HEK293T (cell line): ENCODE data around the gene NAV2.

ENCODE experiments used
- CTCF ChIA-PET: fragments of 350-600 bp; formaldehyde crosslinking; extraction: SDS; loops from one replicate; lab custom pipeline; 2021; ENCODE audit warnings: antibody characterized with exemption, inconsistent platforms; lab: Yijun Ruan, JAX
- POLR2A ChIA-PET: fragments of 350-600 bp; formaldehyde crosslinking; extraction: SDS; loops from one replicate; lab custom pipeline; 2020; ENCODE audit warnings: antibody characterized with exemption, inconsistent platforms; lab: Yijun Ruan, JAX
- DNase-seq: peaks from one replicate; pipeline ENCODE4 v3.0.0; 2012; ENCODE audit warnings: mixed read lengths; ENCODE audit errors: extremely low spot score
- ARNT ChIP-seq: fragments of 450-650 bp; IDR thresholded peaks from 2 replicates; pipeline ENCODE4 v1.6.1; 2017; ENCODE audit warnings: mild to moderate bottlenecking
- BHLHE40 ChIP-seq: fragments of 450-650 bp; IDR thresholded peaks from 2 replicates; pipeline ENCODE4 v1.6.1; 2016; ENCODE audit warnings: mild to moderate bottlenecking, moderate library complexity, borderline replicate concordance
- CTBP1 ChIP-seq: fragments of 450-650 bp; IDR thresholded peaks from 2 replicates; pipeline ENCODE4 v1.6.1; 2016; ENCODE audit warnings: borderline replicate concordance
- ELF4 ChIP-seq: fragments of 450-650 bp; IDR thresholded peaks from 2 replicates; pipeline ENCODE4 v1.6.1; 2017; ENCODE audit warnings: antibody characterized with exemption
- FOXA1 ChIP-seq: fragments of 450-650 bp; IDR thresholded peaks from 2 replicates; pipeline ENCODE4 v1.6.1; 2016; ENCODE audit warnings: mild to moderate bottlenecking
- FOXK2 ChIP-seq: fragments of 450-650 bp; IDR thresholded peaks from 2 replicates; pipeline ENCODE4 v1.6.1; 2016; ENCODE audit warnings: mild to moderate bottlenecking
- FOXM1 ChIP-seq: fragments of 450-650 bp; IDR thresholded peaks from 2 replicates; pipeline ENCODE4 v1.6.1; 2017; ENCODE audit warnings: mild to moderate bottlenecking, borderline replicate concordance
- HDGF ChIP-seq: fragments of 450-650 bp; IDR thresholded peaks from 2 replicates; pipeline ENCODE4 v1.6.1; 2017; ENCODE audit warnings: antibody characterized with exemption, borderline replicate concordance
- L3MBTL2 ChIP-seq: fragments of 450-650 bp; conservative IDR thresholded peaks from 2 replicates; pipeline ENCODE4 v1.6.1; 2016; ENCODE audit warnings: mild to moderate bottlenecking
- LEF1 ChIP-seq: fragments of 450-650 bp; IDR thresholded peaks from 2 replicates; pipeline ENCODE4 v1.6.1; 2017; ENCODE audit warnings: mild to moderate bottlenecking, borderline replicate concordance
- NFRKB ChIP-seq: fragments of 450-650 bp; IDR thresholded peaks from 2 replicates; pipeline ENCODE4 v1.6.1; 2016; ENCODE audit warnings: mild to moderate bottlenecking, moderate library complexity
- PKNOX1 ChIP-seq: fragments of 450-650 bp; IDR thresholded peaks from 2 replicates; pipeline ENCODE4 v1.6.1; 2016
- SP1 ChIP-seq: fragments of 450-650 bp; IDR thresholded peaks from 2 replicates; pipeline ENCODE4 v1.6.1; 2017
- SUZ12 ChIP-seq: fragments of 450-650 bp; IDR thresholded peaks from 2 replicates; pipeline ENCODE4 v1.6.1; 2016; ENCODE audit warnings: mild to moderate bottlenecking
- TARDBP ChIP-seq: fragments of 450-650 bp; IDR thresholded peaks from 2 replicates; pipeline ENCODE4 v1.6.1; 2016
- ZNF384 ChIP-seq: fragments of 450-650 bp; IDR thresholded peaks from 2 replicates; pipeline ENCODE4 v1.6.1; 2016

Gene NAV2

DNA sequence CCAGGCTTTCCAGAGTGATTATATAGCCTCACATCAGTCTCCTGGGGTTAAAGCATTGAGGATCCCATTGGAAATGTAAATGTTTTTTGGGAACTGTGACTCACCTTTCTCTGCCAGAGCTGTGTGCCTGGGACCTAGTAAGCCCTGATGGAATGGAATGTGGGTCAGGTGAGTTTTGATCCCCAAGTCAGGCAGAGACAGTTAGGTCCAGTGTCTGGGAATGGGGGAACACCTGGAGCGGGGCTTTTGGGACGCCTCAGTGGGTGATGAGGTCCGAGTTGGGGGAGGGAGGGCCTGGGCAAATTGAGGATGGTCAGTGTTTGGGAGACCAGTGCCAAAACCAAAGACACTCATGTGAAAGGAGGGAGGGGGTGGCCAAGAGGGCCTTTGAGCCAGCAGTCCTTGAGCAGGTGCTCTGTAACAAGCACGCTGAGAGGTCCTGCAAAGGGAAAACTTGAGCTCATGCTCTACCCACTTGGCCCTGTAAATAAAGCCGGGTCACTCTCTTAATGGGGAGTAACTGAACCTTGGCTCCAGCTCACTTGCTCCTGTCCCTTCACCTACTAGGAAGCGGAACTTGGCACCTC is 104.7 kb downstream of the NAV2 start:
- POLR2A ChIA-PET, result no interaction called here
- no peak for DNase-seq
- CTCF ChIA-PET, result no interaction called here
- TF ChIP-seq NFRKB (no peak), FOXM1 (no peak), SUZ12 (no peak), FOXK2 (no peak), BHLHE40 (no peak), ARNT (no peak), SP1 (no peak), FOXA1 (no peak), LEF1 (no peak), ZNF384 (no peak)

- TF ChIP-seq LEF1 (no peak), HDGF (no peak), SP1 (no peak), FOXK2 (no peak), FOXM1 (no peak), BHLHE40 (no peak), ARNT (no peak), SUZ12 (no peak), L3MBTL2 (no peak), PKNOX1 (no peak), NFRKB (no peak), ZNF384 (no peak), ELF4 (no peak), FOXA1 (no peak), CTBP1 (no peak), TARDBP (no peak)
- no peak for DNase-seq
- CTCF ChIA-PET, result interaction anchor here (0.7 kb wide), 1 partner anchor 8 kb away, joined by 6 read pairs; no protein-coding TSS in a partner anchor
- POLR2A ChIA-PET, result no interaction called here
Measured at GRCh38 chr11:19817870-19818269, 105.2 kb downstream of the NAV2 start.

GRCh38 chr11:19818619-19819018 is 106.0 kb downstream of the NAV2 start:
- no peak for TF ChIP-seq FOXK2
- TF ChIP-seq ELF4, result no peak
- TF ChIP-seq HDGF, result no peak
- TF ChIP-seq SP1, result no peak
- POLR2A ChIA-PET, result no interaction called here

DNA sequence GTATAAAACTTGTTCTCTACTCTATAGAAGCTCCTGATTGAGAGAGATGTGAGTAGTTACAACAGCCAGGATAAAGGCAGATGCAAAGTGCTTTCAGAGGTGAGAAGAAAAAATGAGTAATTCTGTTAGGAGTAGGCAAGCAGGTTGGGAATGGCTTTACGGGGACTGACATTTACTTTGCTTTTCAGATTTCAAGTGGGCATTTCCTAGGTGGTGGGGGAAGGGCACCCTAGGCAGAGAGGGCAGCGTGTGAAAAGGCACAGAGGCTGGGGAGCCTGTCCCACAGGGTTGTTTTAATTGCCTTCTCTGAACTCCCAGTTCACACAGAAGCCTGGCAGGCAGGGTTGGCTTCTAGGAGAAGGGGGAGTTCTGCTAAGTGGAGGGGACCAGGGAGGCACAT is 106.5 kb downstream of the NAV2 start:
- CTCF ChIA-PET, result no interaction called here
- POLR2A ChIA-PET, result no interaction called here
- no peak for DNase-seq
- no peak for TF ChIP-seq LEF1
- TF ChIP-seq TARDBP, result no peak
- no peak for TF ChIP-seq ELF4
- TF ChIP-seq PKNOX1, result no peak
- no peak for TF ChIP-seq SP1
- TF ChIP-seq CTBP1, result no peak
- TF ChIP-seq FOXM1, result no peak
- TF ChIP-seq SUZ12, result no peak
- no peak for TF ChIP-seq FOXK2
- TF ChIP-seq L3MBTL2, result no peak
- TF ChIP-seq BHLHE40, result no peak
- no peak for TF ChIP-seq ZNF384

More at GRCh38 chr11:19818619-19819018, 106.0 kb downstream of the NAV2 start:
- CTCF ChIA-PET, result interaction anchor here (0.7 kb wide), 1 partner anchor 8 kb away, joined by 6 read pairs; no protein-coding TSS in a partner anchor
- DNase-seq, result no peak

- ChIA-PET POLR2A (no interaction called here), CTCF (no interaction called here)
- DNase-seq, result no peak
- TF ChIP-seq ELF4, result no peak
Measured at GRCh38 chr11:19820100-19820499, 107.5 kb downstream of the NAV2 start.

GRCh38 chr11:19821412-19821875 is 108.8 kb downstream of the NAV2 start:
- ChIA-PET CTCF (no interaction called here), POLR2A (no interaction called here)
- TF ChIP-seq ARNT (no peak), FOXA1 (no peak), HDGF (no peak), BHLHE40 (no peak), PKNOX1 (no peak), FOXK2 (no peak)
- no peak for DNase-seq

DNA sequence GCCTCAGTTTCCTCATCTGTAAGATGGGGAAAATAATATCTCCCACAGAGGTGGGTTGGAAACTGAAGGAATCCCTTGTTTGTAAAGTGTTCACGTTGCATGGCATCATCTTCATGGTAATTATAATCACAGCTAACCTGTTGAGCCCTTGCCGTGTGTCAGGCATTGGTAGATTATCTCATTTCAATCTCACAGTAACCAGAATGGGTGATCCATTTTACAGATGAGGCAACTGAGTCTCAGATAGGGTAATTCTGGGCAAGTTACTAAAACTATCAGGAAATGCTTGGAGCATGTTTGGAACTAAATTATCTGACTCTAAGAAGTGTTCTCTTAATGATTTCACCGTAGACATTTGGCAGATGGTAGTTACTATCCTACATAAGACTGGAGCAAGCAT is 109.4 kb downstream of the NAV2 start:
- ChIA-PET POLR2A (no interaction called here), CTCF (no interaction called here)
- TF ChIP-seq HDGF (no peak), L3MBTL2 (no peak), FOXK2 (no peak), NFRKB (no peak), BHLHE40 (no peak), ARNT (no peak), TARDBP (no peak), LEF1 (no peak), PKNOX1 (no peak), FOXA1 (no peak), CTBP1 (no peak)
- no peak for DNase-seq
